ENCODE results near the gene RARS2.

The RARS2 gene

DNA sequence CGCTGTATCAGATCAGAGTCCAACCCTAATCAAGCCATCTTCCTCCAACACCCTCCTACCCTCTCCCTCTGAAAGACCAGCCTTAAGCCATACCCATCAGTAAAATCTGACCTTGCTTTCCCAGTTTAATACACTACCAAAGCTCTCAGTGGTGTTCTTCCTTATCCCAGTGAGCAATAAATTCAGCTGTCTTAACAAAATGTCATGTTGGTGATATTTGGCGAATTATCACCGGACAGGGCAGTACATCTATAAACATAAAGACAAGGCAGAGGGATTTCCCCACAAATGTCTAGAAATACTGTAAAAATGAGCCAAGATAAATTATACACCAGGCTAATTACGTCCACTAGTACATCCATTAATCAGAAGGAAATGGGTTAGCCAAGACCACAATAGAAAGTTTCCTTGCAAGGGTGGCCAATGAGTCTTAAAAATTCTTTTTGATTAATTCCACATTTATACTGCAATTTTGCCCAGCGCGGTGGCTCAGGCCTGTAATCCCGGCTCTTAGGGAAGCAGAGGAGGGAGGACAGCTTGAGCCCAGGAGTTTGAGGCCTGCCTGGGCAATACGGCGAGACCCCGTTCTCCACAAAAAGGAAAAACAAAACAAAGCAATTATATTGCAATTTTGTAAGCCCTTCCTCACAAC, 905 bp downstream of the RARS2 start:
- intact Hi-C loops (cut with DNase I; ENCODE audit: low total_unique reads) = loop anchor here (5.0 kb wide), 1 partner anchor 117 kb away; the partner anchor contains the start of gene SLC35A1
- peaks cover 0 to 47% (median 31%) of the 10 kb centered on the region in 4 donors for H3K4me1 ChIP-seq

DNA sequence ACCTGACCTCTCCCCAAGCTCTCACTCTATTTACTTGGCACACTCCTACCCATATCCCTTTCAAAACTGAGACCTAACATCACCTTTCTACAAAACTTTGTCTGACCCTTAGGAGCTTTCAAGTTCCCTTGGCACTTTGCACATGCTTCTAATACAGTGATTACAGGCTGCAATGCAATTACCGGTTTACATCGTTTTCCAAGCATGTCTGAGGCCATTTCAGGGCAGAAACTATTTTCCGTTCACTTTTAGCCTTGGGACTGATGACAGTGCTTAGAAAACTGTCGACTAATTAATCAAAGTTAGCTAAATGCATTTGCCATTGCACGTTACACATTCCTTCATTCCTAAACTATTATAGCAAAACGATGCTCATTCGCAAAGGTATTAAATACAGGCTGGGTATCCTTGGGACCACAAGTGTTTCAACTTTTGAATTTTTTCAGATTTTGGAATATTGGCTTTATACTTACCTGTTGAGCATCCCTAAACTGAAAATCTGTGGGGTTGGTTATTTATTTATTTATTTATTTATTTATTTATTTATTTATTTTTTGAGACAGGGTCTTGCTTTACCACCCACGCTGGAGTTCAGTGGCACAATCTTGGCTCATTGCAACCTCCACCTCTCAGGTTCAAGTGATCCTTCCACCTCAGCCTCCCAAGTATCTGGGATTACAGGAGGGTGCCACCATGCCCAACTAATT, 3.3 kb downstream of the RARS2 start:
- Histone ChIP-seq H3K4me1 (peaks cover 0 to 43% (median 29%) of the 10 kb centered on the region in 4 donors), H3K27ac (no peak overlapping the region), H3K4me3 (no peak overlapping the region), H3K36me3 (peaks cover 11 to 21% (median 16%) of the 10 kb centered on the region in 3 donors), H3K27me3 (no peaks in the 10 kb centered on the region), H3K9me3 (no peaks in the 10 kb centered on the region)
- intact Hi-C loops (cut with DNase I; ENCODE audit: low total_unique reads) = loop anchor here (5.0 kb wide), 1 partner anchor 114 kb away; the partner anchor contains the start of gene SLC35A1
- no peak for DNase-seq
- TF ChIP-seq, protein P1, sequence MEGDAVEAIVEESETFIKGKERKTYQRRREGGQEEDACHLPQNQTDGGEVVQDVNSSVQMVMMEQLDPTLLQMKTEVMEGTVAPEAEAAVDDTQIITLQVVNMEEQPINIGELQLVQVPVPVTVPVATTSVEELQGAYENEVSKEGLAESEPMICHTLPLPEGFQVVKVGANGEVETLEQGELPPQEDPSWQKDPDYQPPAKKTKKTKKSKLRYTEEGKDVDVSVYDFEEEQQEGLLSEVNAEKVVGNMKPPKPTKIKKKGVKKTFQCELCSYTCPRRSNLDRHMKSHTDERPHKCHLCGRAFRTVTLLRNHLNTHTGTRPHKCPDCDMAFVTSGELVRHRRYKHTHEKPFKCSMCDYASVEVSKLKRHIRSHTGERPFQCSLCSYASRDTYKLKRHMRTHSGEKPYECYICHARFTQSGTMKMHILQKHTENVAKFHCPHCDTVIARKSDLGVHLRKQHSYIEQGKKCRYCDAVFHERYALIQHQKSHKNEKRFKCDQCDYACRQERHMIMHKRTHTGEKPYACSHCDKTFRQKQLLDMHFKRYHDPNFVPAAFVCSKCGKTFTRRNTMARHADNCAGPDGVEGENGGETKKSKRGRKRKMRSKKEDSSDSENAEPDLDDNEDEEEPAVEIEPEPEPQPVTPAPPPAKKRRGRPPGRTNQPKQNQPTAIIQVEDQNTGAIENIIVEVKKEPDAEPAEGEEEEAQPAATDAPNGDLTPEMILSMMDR (IDR thresholded peaks at IDR 0.05) = no peak

More for the DNA sequence above, 905 bp downstream of the RARS2 start:
- Histone ChIP-seq H3K27me3 (no peaks in the 10 kb centered on the region), H3K4me3 (peak overlapping the region; percentile 83 to 85), H3K36me3 (no peaks in the 10 kb centered on the region), H3K9me3 (no peaks in the 10 kb centered on the region), H3K27ac (peak overlapping the region; percentile 87 to 89)
- DNase-seq = no peak
- TF ChIP-seq, protein P1 (IDR thresholded peaks at IDR 0.05) = no peak

DNA sequence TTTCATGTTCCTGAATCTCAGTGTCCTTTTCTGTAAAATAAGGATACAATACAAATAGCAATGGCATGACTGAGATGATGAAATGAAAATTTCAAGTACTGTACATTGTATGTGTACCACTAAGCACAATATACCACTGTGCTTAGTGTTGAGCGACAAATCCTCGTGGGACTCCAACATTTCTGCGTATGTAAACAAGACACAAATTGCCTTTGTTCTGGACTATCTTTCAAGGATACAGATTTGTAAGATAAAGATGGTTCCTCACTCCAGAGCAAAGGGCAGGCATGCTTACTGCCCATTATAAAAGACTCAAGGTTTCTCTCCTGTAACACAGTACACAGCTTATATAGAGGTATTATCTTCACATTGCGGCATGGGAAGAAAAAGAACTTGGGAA, 6.0 kb downstream of the RARS2 start:
- DNase-seq = no peak
- no peak overlapping the region for H3K4me3 ChIP-seq
- H3K4me1 ChIP-seq = peaks cover 0 to 36% (median 20%) of the 10 kb centered on the region in 4 donors
- no peak overlapping the region for H3K27ac ChIP-seq
- no peaks in the 10 kb centered on the region for H3K9me3 ChIP-seq
- H3K27me3 ChIP-seq = no peaks in the 10 kb centered on the region
- intact Hi-C loops (cut with DNase I; ENCODE audit: low total_unique reads) = no loop called here
- TF ChIP-seq, protein P1 (IDR thresholded peaks at IDR 0.05) = no peak
- peaks cover 11 to 41% (median 17%) of the 10 kb centered on the region in 3 donors for H3K36me3 ChIP-seq

- no peak for DNase-seq
- Histone ChIP-seq H3K27ac (no peak overlapping the region), H3K4me3 (no peak overlapping the region), H3K4me1 (peaks cover 0 to 44% (median 7%) of the 10 kb centered on the region in 4 donors), H3K27me3 (no peaks in the 10 kb centered on the region), H3K36me3 (peaks cover 0 to 9% (median 0%) of the 10 kb centered on the region in 3 donors), H3K9me3 (no peaks in the 10 kb centered on the region)
- intact Hi-C loops (cut with DNase I; ENCODE audit: low total_unique reads) = no loop called here
- TF ChIP-seq, protein P1 (IDR thresholded peaks at IDR 0.05) = no peak
These were observed 14.4 kb downstream of the RARS2 start for GRCh38 chr6:87575423-87575822.

DNA sequence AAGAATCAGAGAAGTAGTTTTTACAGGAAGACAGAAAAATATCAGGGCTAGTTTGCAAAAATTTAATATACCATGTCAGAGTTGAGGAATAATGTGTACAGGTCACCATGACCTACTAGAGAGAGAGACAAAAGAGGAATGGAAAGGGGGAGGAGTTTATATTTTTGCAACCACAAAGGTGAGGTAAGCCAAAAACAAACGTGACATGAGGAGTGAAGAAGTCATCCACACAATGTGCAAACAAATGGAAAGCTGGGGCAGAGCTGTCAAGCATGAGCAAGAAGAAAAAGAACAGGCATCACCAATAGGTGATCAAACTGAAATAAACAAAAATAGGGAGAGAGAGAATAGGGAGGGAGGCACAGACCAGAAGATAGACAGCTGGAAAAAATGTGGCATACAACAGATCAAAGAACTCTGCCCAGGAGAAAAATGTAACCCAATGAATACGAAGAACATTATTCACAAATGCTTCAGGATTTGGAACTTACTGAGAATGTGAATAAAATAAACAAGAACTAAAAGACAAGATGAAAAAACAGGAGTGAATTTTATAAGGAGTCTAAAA, 15.5 kb downstream of the RARS2 start:
- H3K27me3 ChIP-seq = no peaks in the 10 kb centered on the region
- intact Hi-C loops (cut with DNase I; ENCODE audit: low total_unique reads) = no loop called here
- no peak overlapping the region for H3K4me3 ChIP-seq
- H3K27ac ChIP-seq = no peak overlapping the region
- H3K36me3 ChIP-seq = no peaks in the 10 kb centered on the region
- H3K4me1 ChIP-seq = peaks cover 0 to 42% (median 7%) of the 10 kb centered on the region in 4 donors
- no peaks in the 10 kb centered on the region for H3K9me3 ChIP-seq
- DNase-seq = no peak
- TF ChIP-seq, protein P1 (IDR thresholded peaks at IDR 0.05) = no peak
